GM21737 (cell line): ENCODE measurements around the gene XRN2.
"Not testable (repeated sequence)": the region's sequence is repeated elsewhere in the genome, so short reads cannot be mapped to it uniquely, and the experiment has no call there.

Source experiments
- ATAC-seq: cut with Tn5 transposase; IDR thresholded peaks from one replicate; pipeline ENCODE4 v1.9.1; 2021; ENCODE audit warnings: mild to moderate bottlenecking, moderate library complexity; ENCODE audit not compliant: unreplicated experiment

The XRN2 gene

GRCh38 chr20:21386111-21386510, 83.0 kb downstream of the XRN2 start:
- ATAC-seq: no peak

- ATAC-seq: no peak
Observed at GRCh38 chr20:21387528-21387927, 84.4 kb downstream of the XRN2 start.

- no peak for ATAC-seq
Observed at GRCh38 chr20:21388566-21388965, 85.4 kb downstream of the XRN2 start.

- ATAC-seq: no peak
Observed at GRCh38 chr20:21389368-21389767, 86.2 kb downstream of the XRN2 start.

- ATAC-seq: no peak
Observed at GRCh38 chr20:21390768-21391167, 87.6 kb downstream of the XRN2 start.

GRCh38 chr20:21391185-21391971, 88.2 kb downstream of the XRN2 start:
- ATAC-seq: no peak

GRCh38 chr20:21391972-21392352, 88.8 kb downstream of the XRN2 start:
- ATAC-seq: no peak

- ATAC-seq: no peak
Observed at GRCh38 chr20:21393166-21393565, 90.0 kb downstream of the XRN2 start.

- no peak for ATAC-seq
Observed at GRCh38 chr20:21393816-21394519, 90.8 kb downstream of the XRN2 start.

- no peak for ATAC-seq
Observed at GRCh38 chr20:21394551-21394950, 91.4 kb downstream of the XRN2 start.

GRCh38 chr20:21395051-21395665, 92.0 kb downstream of the XRN2 start:
- no peak for ATAC-seq

- ATAC-seq: no peak
Observed at GRCh38 chr20:21395666-21396598, 92.8 kb downstream of the XRN2 start.

- no peak for ATAC-seq
Observed at GRCh38 chr20:21396599-21397340, 93.6 kb downstream of the XRN2 start.

- ATAC-seq: no peak
Observed at GRCh38 chr20:21397341-21398108, 94.4 kb downstream of the XRN2 start, which contains the start of gene NKX2-4. Gene NKX2-4 (minus strand): TSS chr20:21397526. CDS start chr20:21397399, 127 bp downstream.

GRCh38 chr20:21398109-21399004, 95.2 kb downstream of the XRN2 start:
- ATAC-seq: no peak

- ATAC-seq: no peak
Observed at GRCh38 chr20:21399005-21399475, 95.9 kb downstream of the XRN2 start.

- ATAC-seq: no peak
Observed at GRCh38 chr20:21411725-21412124, 108.6 kb downstream of the XRN2 start.

- not testable (repeated sequence) for ATAC-seq
Observed at GRCh38 chr20:21413996-21414395, 110.9 kb downstream of the XRN2 start.
